ENCODE results near the gene LIPM.

LIPM gene, protein sequence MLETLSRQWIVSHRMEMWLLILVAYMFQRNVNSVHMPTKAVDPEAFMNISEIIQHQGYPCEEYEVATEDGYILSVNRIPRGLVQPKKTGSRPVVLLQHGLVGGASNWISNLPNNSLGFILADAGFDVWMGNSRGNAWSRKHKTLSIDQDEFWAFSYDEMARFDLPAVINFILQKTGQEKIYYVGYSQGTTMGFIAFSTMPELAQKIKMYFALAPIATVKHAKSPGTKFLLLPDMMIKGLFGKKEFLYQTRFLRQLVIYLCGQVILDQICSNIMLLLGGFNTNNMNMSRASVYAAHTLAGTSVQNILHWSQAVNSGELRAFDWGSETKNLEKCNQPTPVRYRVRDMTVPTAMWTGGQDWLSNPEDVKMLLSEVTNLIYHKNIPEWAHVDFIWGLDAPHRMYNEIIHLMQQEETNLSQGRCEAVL

DNA sequence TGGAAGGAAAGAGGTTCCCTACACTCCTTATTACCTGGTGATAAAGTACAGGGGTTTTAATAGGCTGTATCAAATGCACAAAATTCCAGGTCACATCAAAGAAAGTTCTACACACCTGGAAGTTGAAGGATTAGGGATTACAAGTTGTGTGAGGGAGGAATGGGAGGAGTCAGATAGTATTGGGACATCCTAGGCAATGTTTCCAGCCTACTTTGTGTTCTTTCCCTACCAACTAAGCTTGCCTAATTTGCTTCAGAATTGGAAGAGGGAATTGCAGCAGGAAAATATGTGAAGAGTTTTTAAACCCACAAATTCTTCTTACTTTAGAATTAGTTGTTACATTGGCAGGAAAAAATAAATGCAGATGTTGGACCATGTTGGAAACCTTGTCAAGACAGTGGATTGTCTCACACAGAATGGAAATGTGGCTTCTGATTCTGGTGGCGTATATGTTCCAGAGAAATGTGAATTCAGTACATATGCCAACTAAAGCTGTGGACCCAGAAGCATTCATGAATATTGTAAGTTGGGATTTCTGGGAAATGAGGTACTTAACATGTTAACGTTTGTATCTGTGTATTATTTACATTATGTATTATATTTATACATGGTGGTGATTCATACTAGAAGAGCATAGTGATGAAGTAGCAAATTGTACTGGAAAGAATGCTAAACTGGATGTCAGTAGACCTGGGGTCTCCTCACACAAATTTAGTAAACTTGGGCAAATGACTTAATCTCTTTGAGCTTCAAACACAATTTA, at the start of gene LIPM:
LIPM (plus strand) TSS at position 208 of the 763 bp plus-strand sequence; CDS start at position 375, 167 bp downstream.
- no peak for TF ChIP-seq CTCF (IDR thresholded peaks at IDR 0.05; ENCODE audit: borderline replicate concordance, control extremely low read depth, extremely low read depth, insufficient read depth, missing control alignments)
- in situ Hi-C loops (cut with MboI; ENCODE audit: low sequenced_read_pairs, unreplicated experiment): no loop called here
- no peak for DNase-seq (ENCODE audit: low spot score)

GRCh38 chr10:88754287-88754686, 48.2 kb upstream of the LIPM start:
- in situ Hi-C loops (cut with MboI; ENCODE audit: low sequenced_read_pairs, unreplicated experiment): no loop called here
- no peak for TF ChIP-seq CTCF (IDR thresholded peaks at IDR 0.05; ENCODE audit: borderline replicate concordance, control extremely low read depth, extremely low read depth, insufficient read depth, missing control alignments)
- no peak for DNase-seq (ENCODE audit: low spot score)

DNA sequence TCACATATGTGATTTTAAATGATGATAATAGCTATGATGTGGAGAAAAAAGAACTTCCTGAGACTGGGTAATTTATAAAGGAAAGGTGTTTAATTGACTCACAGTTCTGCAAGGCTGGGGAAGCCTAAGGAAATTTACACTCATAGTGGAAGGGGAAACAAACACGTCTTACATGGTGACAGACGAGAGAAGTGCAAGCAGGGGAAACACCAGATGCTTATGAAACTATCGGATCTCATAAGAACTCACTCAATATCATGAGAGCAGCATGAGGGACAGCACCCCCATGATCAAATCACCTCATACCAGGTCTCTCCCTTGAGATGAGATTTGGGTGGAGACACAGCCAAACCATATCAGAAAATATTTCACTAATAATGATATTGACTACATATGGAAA, 46.8 kb upstream of the LIPM start:
- no peak for TF ChIP-seq CTCF (IDR thresholded peaks at IDR 0.05; ENCODE audit: borderline replicate concordance, control extremely low read depth, extremely low read depth, insufficient read depth, missing control alignments)
- in situ Hi-C loops (cut with MboI; ENCODE audit: low sequenced_read_pairs, unreplicated experiment): no loop called here
- no peak for DNase-seq (ENCODE audit: low spot score)

GRCh38 chr10:88756660-88757059, 45.9 kb upstream of the LIPM start:
- no peak for DNase-seq (ENCODE audit: low spot score)
- TF ChIP-seq CTCF (IDR thresholded peaks at IDR 0.05; ENCODE audit: borderline replicate concordance, control extremely low read depth, extremely low read depth, insufficient read depth, missing control alignments): no peak
- in situ Hi-C loops (cut with MboI; ENCODE audit: low sequenced_read_pairs, unreplicated experiment): no loop called here

DNA sequence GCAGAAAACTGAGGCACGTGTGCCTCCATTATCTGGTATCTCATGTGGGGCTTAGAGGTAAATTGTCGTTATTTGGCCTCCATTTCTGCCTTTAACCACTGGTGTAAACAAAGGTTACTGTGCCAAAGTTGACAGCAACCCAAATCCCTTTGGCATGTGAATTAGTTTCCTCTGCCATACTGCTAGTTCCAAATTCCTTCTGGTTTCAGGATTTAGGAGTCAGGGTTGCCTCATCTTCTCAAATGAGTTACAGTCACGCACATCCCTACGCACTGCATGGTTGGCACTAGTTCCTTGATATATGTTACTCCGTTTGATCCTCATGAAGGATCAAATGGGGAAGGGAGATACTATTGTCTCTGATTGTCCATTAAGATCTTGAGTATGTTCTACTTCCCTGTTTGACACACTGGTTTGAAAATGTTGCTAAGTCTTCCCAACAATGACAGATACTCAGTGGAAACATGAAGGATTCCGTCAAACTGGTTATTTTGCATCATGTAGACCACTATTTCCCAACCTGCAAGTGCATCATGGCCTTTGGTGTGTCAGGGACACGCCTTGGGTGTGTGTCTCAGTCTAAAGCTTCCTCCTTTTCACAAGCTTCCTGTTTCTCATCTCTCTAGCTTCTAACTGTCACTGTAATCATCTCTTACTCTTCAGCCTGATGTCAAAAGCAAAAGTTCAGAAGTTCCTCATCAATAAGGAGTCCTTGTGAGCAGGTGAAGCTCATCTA, 43.0 kb upstream of the LIPM start, which contains the start of gene LIPN:
LIPN (plus strand) TSS at position 655 of the 736 bp plus-strand sequence. CDS start 1,386 bp downstream, outside the sequence.
- no peak for TF ChIP-seq CTCF (IDR thresholded peaks at IDR 0.05; ENCODE audit: borderline replicate concordance, control extremely low read depth, extremely low read depth, insufficient read depth, missing control alignments)
- no peak for DNase-seq (ENCODE audit: low spot score)
- in situ Hi-C loops (cut with MboI; ENCODE audit: low sequenced_read_pairs, unreplicated experiment): no loop called here

DNA sequence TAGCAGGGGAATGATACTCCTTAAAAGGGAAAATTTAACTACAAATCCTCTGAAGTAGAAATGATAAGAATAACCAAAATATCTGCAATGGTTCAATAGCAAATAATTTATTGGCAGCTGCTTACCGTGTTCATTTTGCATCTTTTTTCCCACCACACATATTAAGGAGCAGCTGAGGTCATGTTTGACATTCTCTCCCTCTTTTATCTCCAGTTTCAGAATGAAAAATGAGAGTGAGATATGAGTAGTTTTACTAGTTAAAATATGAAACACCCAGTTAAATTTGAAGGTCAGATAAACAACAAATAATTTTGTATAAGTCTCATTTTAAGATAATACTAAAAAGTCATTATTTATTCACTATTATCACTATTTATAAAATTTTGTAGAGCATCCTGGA, 39.6 kb upstream of the LIPM start:
- DNase-seq (ENCODE audit: low spot score): no peak
- no peak for TF ChIP-seq CTCF (IDR thresholded peaks at IDR 0.05; ENCODE audit: borderline replicate concordance, control extremely low read depth, extremely low read depth, insufficient read depth, missing control alignments)
- in situ Hi-C loops (cut with MboI; ENCODE audit: low sequenced_read_pairs, unreplicated experiment): no loop called here
